Natural killer cell (primary cell): ENCODE results near the gene MAGEB17. TPM values are rescaled to one million over a fixed set of nuclear protein-coding genes. Genes with fewer than 3 reads are reported as not detected.

Source experiments
- ATAC-seq, 3 donors: fragments of 150-1000 bp in 2 of 3; fragments of 200-7000 bp in 1 of 3; cut with Tn5 transposase; 1 replicate in 1 of 3; 2 replicates in 2 of 3; pipeline ENCODE4 v1.10.0; 2021; ENCODE audit warnings: mild to moderate bottlenecking in 2 of 3, moderate library complexity in 2 of 3
- DNase-seq, 2 donors: peaks; one replicate each; pipeline versions ENCODE4 v3.0.0 to v3.0.0-alpha.2; 2013 to 2021; ENCODE audit warnings: mixed read lengths in 1 of 2
- H3K27ac ChIP-seq: one replicate; pipeline ENCODE4 v1.5.1; 2013; ENCODE audit warnings: mild to moderate bottlenecking, low read length
- H3K27me3 ChIP-seq: one replicate; pipeline ENCODE4 v1.6.1; 2013; ENCODE audit warnings: low read length; ENCODE audit not compliant: control insufficient read depth, insufficient read depth
- H3K36me3 ChIP-seq: one replicate; pipeline ENCODE4 v1.6.1; 2013; ENCODE audit warnings: low read length; ENCODE audit not compliant: control insufficient read depth, insufficient read depth
- H3K4me1 ChIP-seq: one replicate; pipeline ENCODE4 v1.6.1; 2013; ENCODE audit warnings: low read length; ENCODE audit not compliant: control insufficient read depth, insufficient read depth
- H3K4me3 ChIP-seq: one replicate; pipeline ENCODE4 v1.5.1; 2013; ENCODE audit warnings: low read length
- H3K9me3 ChIP-seq: one replicate; pipeline ENCODE4 v1.6.1; 2013; ENCODE audit warnings: low read length; ENCODE audit not compliant: control insufficient read depth, insufficient read depth
- H3K27ac Mint-ChIP-seq, 2 donors: one replicate each; pipeline ENCODE4 v1.8.0; 2022; ENCODE audit warnings: mild to moderate bottlenecking in 2 of 2, mixed read lengths in 2 of 2, moderate library complexity in 1 of 2
- H3K27me3 Mint-ChIP-seq, 2 donors: one replicate each; pipeline ENCODE4 v1.8.0; 2022; ENCODE audit warnings: low read depth in 2 of 2, mixed read lengths in 2 of 2
- H3K36me3 Mint-ChIP-seq: one replicate; pipeline ENCODE4 v1.8.0; 2022; ENCODE audit warnings: mixed read lengths
- H3K4me1 Mint-ChIP-seq, 2 donors: one replicate each; pipeline ENCODE4 v1.8.0; 2022; ENCODE audit warnings: mixed read lengths in 2 of 2
- H3K4me3 Mint-ChIP-seq: one replicate; pipeline ENCODE4 v1.8.0; 2022; ENCODE audit warnings: mild to moderate bottlenecking, moderate library complexity, mixed read lengths
- H3K9me3 Mint-ChIP-seq, 2 donors: one replicate each; pipeline ENCODE4 v1.8.0; 2022; ENCODE audit warnings: mixed read lengths in 2 of 2
- WGBS: methylation state at CpG from one replicate; pipeline ENCODE4 v1.1.7; 2013; ENCODE audit warnings: missing lambda C conversion rate; ENCODE audit not compliant: insufficient coverage; 5-methylcytosine and 5-hydroxymethylcytosine counted together
- intact Hi-C: fragments of 100-400 bp; cut with micrococcal nuclease; formaldehyde crosslinking; loops from one replicate; pipeline ENCODE4 v1.14.2; 2022
- total RNA-seq, 4 donors: library from RNA; stranded (reverse); fragments of 120-200 nt in 1 of 4; gene quantifications; one replicate each; pipeline versions ENCODE4 v1.2.3 to v1.2.4, GENCODE V29; 2013 to 2022
- TF ChIP-seq, protein P1 (sequence below): fragments of 200-600 bp; IDR thresholded peaks from one replicate; pipeline ENCODE4 v1.8.0; 2022; ENCODE audit warnings: antibody characterized with exemption

The MAGEB17 gene
- total RNA-seq, 3 donors from 2014 or later (not counting 1 experiment from before 2014, with no cell fraction given): not detected

DNA sequence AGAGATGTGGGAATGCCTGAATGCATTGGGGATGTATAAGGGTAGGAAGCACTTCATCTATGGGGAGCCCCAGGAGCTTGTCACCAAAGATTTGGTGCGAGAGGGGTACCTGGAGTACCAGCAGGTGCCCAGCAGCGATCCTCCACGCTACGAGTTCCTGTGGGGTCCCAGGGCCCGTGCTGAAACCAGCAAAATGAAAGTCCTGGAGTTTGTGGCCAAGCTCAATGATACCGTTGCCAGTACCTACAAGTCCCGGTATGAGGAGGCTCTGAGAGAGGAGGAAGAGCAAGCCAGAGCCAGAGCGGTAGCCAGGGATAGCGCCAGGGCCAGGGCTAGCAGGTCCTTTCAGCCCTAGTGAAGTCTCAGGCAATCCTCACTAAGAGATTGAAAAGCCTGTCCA lies 3.8 kb downstream of the MAGEB17 start:
- ATAC-seq: no peak
- H3K9me3 Mint-ChIP-seq: no peaks in the 10 kb centered on the region
- TF ChIP-seq, protein P1, sequence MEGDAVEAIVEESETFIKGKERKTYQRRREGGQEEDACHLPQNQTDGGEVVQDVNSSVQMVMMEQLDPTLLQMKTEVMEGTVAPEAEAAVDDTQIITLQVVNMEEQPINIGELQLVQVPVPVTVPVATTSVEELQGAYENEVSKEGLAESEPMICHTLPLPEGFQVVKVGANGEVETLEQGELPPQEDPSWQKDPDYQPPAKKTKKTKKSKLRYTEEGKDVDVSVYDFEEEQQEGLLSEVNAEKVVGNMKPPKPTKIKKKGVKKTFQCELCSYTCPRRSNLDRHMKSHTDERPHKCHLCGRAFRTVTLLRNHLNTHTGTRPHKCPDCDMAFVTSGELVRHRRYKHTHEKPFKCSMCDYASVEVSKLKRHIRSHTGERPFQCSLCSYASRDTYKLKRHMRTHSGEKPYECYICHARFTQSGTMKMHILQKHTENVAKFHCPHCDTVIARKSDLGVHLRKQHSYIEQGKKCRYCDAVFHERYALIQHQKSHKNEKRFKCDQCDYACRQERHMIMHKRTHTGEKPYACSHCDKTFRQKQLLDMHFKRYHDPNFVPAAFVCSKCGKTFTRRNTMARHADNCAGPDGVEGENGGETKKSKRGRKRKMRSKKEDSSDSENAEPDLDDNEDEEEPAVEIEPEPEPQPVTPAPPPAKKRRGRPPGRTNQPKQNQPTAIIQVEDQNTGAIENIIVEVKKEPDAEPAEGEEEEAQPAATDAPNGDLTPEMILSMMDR: no peak
- 93% methylated on average over 9 of the region's 9 CpGs for WGBS
- no peaks in the 10 kb centered on the region for H3K36me3 Mint-ChIP-seq
- Histone ChIP-seq H3K9me3 (no peaks in the 10 kb centered on the region), H3K4me1 (no peaks in the 10 kb centered on the region), H3K27me3 (no peaks in the 10 kb centered on the region), H3K27ac (no peak overlapping the region), H3K36me3 (no peaks in the 10 kb centered on the region), H3K4me3 (no peak overlapping the region)
- peaks cover 0 to 47% of the 10 kb centered on the region in 2 donors for H3K27me3 Mint-ChIP-seq
- no peaks in the 10 kb centered on the region for H3K4me1 Mint-ChIP-seq
- H3K27ac Mint-ChIP-seq: no peak overlapping the region
- no peak overlapping the region for H3K4me3 Mint-ChIP-seq
- no peak for DNase-seq
- intact Hi-C loops: no loop called here

DNA sequence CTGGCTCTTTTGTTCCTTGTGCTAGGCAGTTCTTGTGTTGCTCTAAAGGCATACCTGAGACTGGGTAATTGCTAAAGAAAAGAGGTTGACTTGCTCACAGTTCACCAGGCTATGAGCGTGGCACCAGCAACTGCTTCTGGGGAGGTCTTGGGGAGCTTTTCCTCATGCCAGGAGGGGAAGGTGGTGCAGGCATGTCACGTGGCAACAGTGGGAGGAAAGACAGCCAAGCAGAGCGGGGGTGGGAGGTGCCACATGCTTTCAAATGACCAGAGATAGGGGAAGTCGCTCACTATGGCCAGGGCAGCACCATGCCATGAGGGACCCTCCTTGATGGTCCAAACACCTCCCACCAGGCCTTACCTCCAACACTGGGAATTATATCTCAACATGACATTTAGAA lies 4.7 kb downstream of the MAGEB17 start:
- no peaks in the 10 kb centered on the region for H3K4me1 Mint-ChIP-seq
- no peaks in the 10 kb centered on the region for H3K9me3 Mint-ChIP-seq
- intact Hi-C loops: no loop called here
- TF ChIP-seq, protein P1: no peak
- Histone ChIP-seq H3K4me3 (no peak overlapping the region), H3K9me3 (no peaks in the 10 kb centered on the region), H3K36me3 (no peaks in the 10 kb centered on the region), H3K27me3 (no peaks in the 10 kb centered on the region), H3K4me1 (no peaks in the 10 kb centered on the region), H3K27ac (no peak overlapping the region)
- H3K36me3 Mint-ChIP-seq: no peaks in the 10 kb centered on the region
- DNase-seq (no peak), ATAC-seq (no peak)
- no peak overlapping the region for H3K4me3 Mint-ChIP-seq
- H3K27me3 Mint-ChIP-seq: peaks cover 0 to 48% of the 10 kb centered on the region in 2 donors
- 73% methylated on average over 4 of the region's 4 CpGs for WGBS
- no peak overlapping the region for H3K27ac Mint-ChIP-seq

DNA sequence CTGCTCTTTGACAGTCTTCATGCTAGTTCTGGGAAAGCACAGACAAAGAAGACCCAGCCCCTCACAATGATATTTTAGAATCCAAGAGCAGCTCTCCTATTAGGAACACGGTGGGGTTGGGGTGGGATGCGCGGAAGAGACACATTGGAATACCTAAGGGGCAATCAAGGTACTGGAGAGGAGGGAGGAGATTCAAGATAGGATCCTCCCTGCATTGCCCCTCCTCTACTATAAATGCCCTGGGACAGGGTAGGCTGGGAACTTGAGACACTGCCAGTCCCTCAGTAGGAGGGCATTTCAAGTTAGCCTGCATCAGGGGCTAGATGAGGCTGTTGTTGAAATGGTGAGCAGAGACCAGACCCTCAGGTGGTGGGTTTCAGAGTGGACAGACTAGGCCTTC lies 5.1 kb downstream of the MAGEB17 start:
- Mint-ChIP-seq H3K4me1 (no peaks in the 10 kb centered on the region), H3K4me3 (no peak overlapping the region), H3K9me3 (no peaks in the 10 kb centered on the region), H3K27ac (no peak overlapping the region), H3K36me3 (no peaks in the 10 kb centered on the region), H3K27me3 (peaks cover 0 to 51% of the 10 kb centered on the region in 2 donors)
- TF ChIP-seq, protein P1: no peak
- Histone ChIP-seq H3K4me3 (no peak overlapping the region), H3K27ac (no peak overlapping the region), H3K27me3 (no peaks in the 10 kb centered on the region), H3K4me1 (no peaks in the 10 kb centered on the region), H3K9me3 (no peaks in the 10 kb centered on the region), H3K36me3 (no peaks in the 10 kb centered on the region)
- ATAC-seq (no peak), DNase-seq (no peak)
- intact Hi-C loops: no loop called here
- WGBS: no CpG with 5 or more reads among the region's 3 CpGs

DNA sequence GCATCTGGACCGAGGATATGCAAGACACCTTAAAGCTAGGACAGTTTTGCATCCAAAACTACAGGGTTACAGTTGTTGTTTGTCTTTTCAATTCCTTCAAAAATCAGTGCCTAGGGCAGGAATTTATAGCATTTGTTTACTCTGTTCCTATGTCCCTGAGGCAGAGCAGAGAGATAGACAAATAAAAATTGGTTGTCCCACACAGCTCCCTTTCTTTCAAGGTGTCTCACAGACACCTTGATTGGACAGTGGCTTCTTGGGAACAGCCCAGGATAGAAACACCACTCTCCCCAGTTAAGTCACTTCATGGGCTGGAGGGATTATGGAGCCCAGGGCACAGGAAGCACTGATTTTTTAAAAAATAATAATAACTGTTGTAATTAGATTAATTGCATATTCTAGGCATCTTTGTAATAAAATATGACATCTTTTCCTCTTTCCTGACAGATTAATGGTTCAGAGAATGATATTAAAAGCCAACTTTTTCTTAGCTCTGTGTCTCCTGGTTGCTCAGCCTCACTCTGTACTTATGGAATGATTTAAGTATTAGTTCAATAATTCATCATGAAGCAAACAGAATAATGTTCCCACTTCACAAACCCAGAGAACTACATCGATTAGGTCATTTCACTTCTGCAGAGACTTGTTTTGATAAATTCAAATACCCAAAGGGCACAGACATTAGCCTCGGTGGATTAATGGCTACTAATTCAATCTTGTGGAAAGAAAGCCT lies 8.2 kb downstream of the MAGEB17 start:
- no peaks in the 10 kb centered on the region for H3K36me3 ChIP-seq
- Mint-ChIP-seq H3K9me3 (no peaks in the 10 kb centered on the region), H3K4me3 (no peak overlapping the region), H3K27ac (no peak overlapping the region), H3K27me3 (peaks cover 1 to 72% of the 10 kb centered on the region in 2 donors), H3K36me3 (no peaks in the 10 kb centered on the region), H3K4me1 (no peaks in the 10 kb centered on the region)
- DNase-seq (no peak), ATAC-seq (no peak)
- TF ChIP-seq, protein P1: no peak
- WGBS: no CpG with 5 or more reads among the region's 3 CpGs
- no peaks in the 10 kb centered on the region for H3K27me3 ChIP-seq
- intact Hi-C loops: no loop called here
- H3K9me3 ChIP-seq: no peaks in the 10 kb centered on the region
- no peak overlapping the region for H3K4me3 ChIP-seq
- H3K4me1 ChIP-seq: no peaks in the 10 kb centered on the region
- H3K27ac ChIP-seq: no peak overlapping the region
